ENCODE measurements around the gene CTSW. TPM values are rescaled to one million over a fixed set of nuclear protein-coding genes. Genes with fewer than 3 reads are reported as not detected.

Gene CTSW
- total RNA-seq, 1 experiment from 2014 or later, result not detected

- Histone ChIP-seq H3K4me3 (ENCODE audit: low read depth in 2 of 2, low read length in 2 of 2) (no peak overlapping the region), H3K9me3 (ENCODE audit: control insufficient read depth, insufficient read depth, low read depth, low read length) (no peaks in the 10 kb centered on the region), H3K4me1 (ENCODE audit: control insufficient read depth, insufficient read depth, low read length) (peaks cover 36% of the 10 kb centered on the region), H3K27me3 (ENCODE audit: control insufficient read depth, insufficient read depth, low read length) (no peaks in the 10 kb centered on the region), H3K36me3 (ENCODE audit: control insufficient read depth, insufficient read depth, low read length) (peaks cover 29% of the 10 kb centered on the region), H3K27ac (ENCODE audit: low read length) (peak overlapping the region; percentile 18; the same call in 1 of the 2 replicates)
- TF ChIP-seq REST (IDR thresholded peaks at IDR 0.05; ENCODE audit: insufficient read depth in 1 of 2, low read depth in 2 of 2, low read length in 1 of 2) (no peak), CTCF (IDR thresholded peaks at IDR 0.05) (peak; percentile 55), TCF7L2 (IDR thresholded peaks at IDR 0.05; ENCODE audit: low read depth, low read length) (no peak), POLR2AphosphoS5 (IDR thresholded peaks at IDR 0.05; ENCODE audit: low read depth, low read length) (peak; percentile 79; the same call in 1 of the 2 replicates), SIN3A (IDR thresholded peaks at IDR 0.05; ENCODE audit: borderline replicate concordance, insufficient read depth, low read depth, low read length) (peak; percentile 39; the same call in 1 of the 2 replicates)
- ATAC-seq (no peak), DNase-seq (ENCODE audit: low read depth, low spot score) (no peak)
- intact Hi-C loops (cut with micrococcal nuclease; ENCODE audit: unreplicated experiment), result loop anchor here (10.0 kb wide), 1 partner anchor 299 kb away; the partner anchor contains the start of gene LTBP3
- in situ Hi-C loops (cut with HindIII; ENCODE audit: low pct_unique_long_range_greater_than_20kb, low sequenced_read_pairs), result no loop called here
- ChIA-PET POLR2A (interaction anchor here (0.5 to 1.6 kb wide), 3 partner anchors 18 to 274 kb away, joined by 5 to 8 read pairs (median 5); partner anchors contain the start of gene KAT5), CTCF (no interaction called here)
- BruUV-seq (replicated peaks), result no TSS peak
Measured at GRCh38 chr11:65853246-65853979, 26.2 kb upstream of the CTSW start.

- Histone ChIP-seq H3K4me3 (ENCODE audit: low read depth in 2 of 2, low read length in 2 of 2) (no peak overlapping the region), H3K4me1 (ENCODE audit: control insufficient read depth, insufficient read depth, low read length) (peaks cover 34% of the 10 kb centered on the region), H3K27me3 (ENCODE audit: control insufficient read depth, insufficient read depth, low read length) (no peaks in the 10 kb centered on the region), H3K27ac (ENCODE audit: low read length) (peak overlapping the region; percentile 8; the same call in 1 of the 2 replicates), H3K36me3 (ENCODE audit: control insufficient read depth, insufficient read depth, low read length) (peaks cover 29% of the 10 kb centered on the region), H3K9me3 (ENCODE audit: control insufficient read depth, insufficient read depth, low read depth, low read length) (no peaks in the 10 kb centered on the region)
- no peak for TF ChIP-seq SIN3A (IDR thresholded peaks at IDR 0.05; ENCODE audit: borderline replicate concordance, insufficient read depth, low read depth, low read length)
- no peak for TF ChIP-seq CTCF (IDR thresholded peaks at IDR 0.05)
- no peak for TF ChIP-seq TCF7L2 (IDR thresholded peaks at IDR 0.05; ENCODE audit: low read depth, low read length)
- ChIA-PET CTCF (no interaction called here), POLR2A (interaction anchor here (1.2 kb wide), 1 partner anchor 142 kb away, joined by 8 read pairs; the partner anchor contains the start of gene KAT5)
- in situ Hi-C loops (cut with HindIII; ENCODE audit: low pct_unique_long_range_greater_than_20kb, low sequenced_read_pairs) (no loop called here), intact Hi-C loops (cut with micrococcal nuclease; ENCODE audit: unreplicated experiment) (loop anchor here (10.0 kb wide), 1 partner anchor 299 kb away; the partner anchor contains the start of gene LTBP3)
- no peak for DNase-seq (ENCODE audit: low read depth, low spot score)
- no peak for ATAC-seq
- no TSS peak for BruUV-seq (replicated peaks)
Measured at GRCh38 chr11:65854161-65854592, 25.5 kb upstream of the CTSW start.

All from Panc1 (cell line).